Caki2 (cell line): Measurements from ENCODE around the gene CMSS1. TPM values are rescaled to one million over a fixed set of nuclear protein-coding genes. Genes with fewer than 3 reads are reported as not detected.

ENCODE experiments used
- DNase-seq: peaks from one replicate; pipeline ENCODE4 v3.0.0-alpha.2; 2015; ENCODE audit warnings: low read depth
- in situ Hi-C: cut with HindIII; loops from 2 replicates; pipeline ENCODE4 v1.10.0; 2016; ENCODE audit warnings: low sequenced_read_pairs, low pct_unique_long_range_greater_than_20kb, mixed read lengths
- total RNA-seq: library from RNA; depleted of rRNA; stranded (reverse); fragments of >200 nt; shearing (Covaris generic); gene quantifications from 2 replicates; pipeline ENCODE4 v1.2.3, GENCODE V29; 2014; ENCODE audit warnings: low replicate concordance

Gene CMSS1
- total RNA-seq, 1 experiment from 2014 or later: 36.5 TPM

DNA sequence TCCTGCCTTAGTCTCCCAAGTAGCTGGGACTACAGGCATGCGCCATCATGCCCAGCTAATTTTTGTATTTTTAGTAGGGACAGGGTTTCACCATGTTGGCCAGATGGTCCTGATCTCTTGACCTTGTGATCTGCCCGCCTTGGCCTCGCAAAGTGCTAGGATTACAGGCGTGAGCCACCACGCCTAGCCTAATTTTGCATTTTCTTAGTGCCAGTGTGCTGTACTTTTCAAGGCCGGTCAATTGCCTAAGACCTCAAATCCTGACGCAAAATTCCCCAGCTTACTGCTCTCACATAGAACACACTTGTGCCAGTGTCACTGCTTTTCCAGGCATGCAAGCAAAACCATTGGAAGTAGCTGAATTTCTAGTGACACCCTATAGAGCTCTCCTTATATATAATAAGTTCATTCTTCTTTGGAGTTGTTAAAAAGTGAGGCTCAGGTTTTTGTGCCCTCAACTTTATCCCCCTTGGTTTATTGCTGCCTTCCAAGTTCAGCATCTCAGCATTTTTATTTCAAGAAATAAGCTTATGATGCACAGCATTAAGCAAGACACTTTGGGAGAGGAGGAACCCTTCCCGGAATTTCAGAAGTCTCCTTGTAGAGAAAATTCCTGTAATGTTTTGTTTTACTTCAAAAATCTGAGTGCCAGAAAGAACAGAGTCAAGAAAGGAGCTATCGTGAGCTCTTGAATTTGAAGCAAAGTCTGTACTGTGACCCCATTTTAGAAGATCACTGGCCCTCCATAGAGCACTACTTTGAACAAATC, 203.4 kb downstream of the CMSS1 start:
- DNase-seq: no peak
- in situ Hi-C loops: no loop called here

DNA sequence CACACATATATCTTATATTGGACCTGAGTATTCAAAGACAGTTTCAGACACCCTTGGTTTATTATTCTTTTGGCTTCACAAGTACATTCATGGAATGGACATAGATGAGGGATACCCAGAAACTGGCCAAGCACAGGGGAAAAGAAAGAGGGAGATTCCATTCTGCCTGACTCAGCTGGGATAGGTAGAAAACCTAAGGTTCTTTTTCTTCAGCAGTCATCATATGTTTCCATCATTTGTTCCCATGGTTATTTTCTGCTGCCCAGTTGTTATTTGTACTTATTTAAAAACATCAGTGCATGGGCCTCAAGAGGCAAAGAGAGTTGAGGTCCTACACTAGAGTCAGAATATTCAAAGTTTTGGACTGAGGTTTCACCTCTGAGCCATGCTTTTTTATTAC, 204.8 kb downstream of the CMSS1 start:
- DNase-seq: no peak
- in situ Hi-C loops: no loop called here

DNA sequence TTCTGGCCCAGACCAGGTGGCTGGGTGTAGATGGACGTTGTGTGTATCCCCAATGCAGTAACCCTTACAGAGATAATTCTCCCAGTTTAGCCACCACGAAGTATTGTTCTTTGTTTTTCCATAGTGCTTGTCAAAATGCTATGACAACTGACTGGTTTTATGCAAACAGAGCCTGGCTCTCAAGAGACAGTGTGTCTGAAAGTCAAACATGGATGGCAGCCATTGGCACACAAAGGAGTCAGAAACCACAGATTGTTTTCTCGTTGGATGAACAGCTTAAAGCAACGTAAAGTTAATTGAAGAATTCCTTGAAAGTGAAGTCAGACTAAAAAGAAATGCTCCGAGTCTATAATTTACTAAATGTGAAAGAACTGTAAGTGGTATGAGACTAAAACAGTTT, 205.5 kb downstream of the CMSS1 start:
- in situ Hi-C loops: no loop called here
- peak; percentile 38 for DNase-seq

DNA sequence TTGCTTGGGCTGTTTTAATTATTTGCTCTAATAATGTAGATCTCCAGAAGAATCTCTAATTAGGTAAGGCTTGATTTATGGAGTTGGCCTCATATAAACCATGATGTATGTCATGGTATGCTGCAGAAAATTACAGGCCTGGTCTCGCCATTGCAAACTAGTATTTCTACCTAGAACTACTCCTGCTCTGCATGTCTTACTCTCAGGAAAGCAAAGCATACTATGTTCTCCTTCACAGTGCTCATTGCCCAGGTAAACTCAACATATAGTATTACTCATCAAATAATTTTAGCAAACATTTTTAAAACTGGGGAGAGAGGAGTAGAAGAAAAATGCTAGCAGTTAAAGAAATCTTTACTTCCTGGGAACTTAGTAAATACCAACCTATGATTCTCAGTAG, 205.9 kb downstream of the CMSS1 start:
- DNase-seq: no peak
- in situ Hi-C loops: no loop called here

DNA sequence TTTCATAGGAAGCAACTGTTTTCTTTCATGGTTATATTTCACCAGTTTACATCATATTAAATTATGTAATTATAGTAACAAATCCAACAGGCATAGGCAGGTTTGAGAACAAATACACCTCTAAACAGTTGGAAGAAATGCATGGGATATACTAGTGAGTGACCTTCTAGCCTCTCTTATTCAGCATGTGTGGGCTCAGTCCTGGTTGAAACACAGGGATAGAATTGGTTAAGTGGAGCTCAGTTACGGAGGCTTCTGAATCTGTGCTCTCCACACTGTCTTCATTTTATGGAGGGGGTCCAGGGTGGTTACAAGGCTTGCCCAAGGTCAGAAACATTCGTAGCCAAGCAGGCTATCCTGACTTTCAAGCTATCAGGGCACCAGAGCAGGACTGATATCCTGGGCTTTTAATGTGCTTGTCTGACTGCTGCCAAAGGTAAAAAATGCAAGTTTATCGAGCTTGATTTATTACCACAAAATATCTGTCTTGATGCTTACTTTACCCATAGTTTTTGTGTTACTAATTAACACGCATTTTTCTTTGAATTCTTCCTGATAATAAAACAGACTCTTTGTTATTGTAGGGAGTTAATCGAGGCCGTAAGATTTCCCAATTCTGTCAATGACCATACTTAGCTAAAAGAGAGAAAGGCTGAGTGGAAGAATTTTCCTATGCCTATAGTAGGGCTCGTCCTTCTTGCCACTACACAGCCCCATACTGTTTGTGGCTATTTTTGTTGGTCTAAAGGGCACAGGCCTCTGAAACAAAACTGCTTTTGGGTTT, 207.1 kb downstream of the CMSS1 start:
- in situ Hi-C loops: no loop called here
- peak; percentile 52 for DNase-seq

DNA sequence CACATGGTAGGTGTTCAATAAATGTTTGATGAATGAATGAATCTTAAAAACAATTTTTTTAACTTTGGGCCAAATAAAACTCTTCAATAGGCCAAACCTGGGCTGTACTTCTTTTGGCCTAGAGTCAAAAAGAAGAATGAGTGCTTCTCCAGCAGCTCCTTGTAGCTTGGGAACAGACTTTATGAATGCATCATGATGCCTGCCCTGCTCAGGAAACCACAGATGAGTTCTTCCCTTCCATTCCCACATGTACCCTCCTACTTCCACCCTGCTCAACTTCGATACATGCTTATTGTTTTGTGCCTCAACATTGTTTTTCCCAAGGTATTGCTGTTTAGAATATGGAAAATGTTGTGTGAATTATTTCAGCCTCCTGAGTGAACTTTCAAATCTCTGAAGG, 209.7 kb downstream of the CMSS1 start:
- in situ Hi-C loops: no loop called here
- no peak for DNase-seq

DNA sequence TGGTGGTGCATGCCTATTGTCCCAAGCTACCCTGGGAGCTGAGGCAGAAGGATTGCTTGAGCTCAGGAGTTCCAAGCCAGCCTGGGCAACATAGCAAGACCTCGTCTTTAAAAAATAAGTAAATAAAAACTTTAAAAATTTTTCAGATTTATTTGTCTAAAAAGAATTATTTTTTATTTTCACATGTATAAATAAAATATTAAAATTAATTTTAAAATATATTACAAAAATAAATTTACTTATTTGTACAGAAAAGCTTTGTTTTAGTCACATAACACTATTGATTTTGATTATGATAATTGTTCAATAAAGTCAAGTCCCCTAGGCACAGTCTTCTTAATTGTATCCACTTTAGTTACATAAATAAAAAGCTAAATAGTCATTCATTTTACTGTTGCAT, 211.4 kb downstream of the CMSS1 start:
- no peak for DNase-seq
- in situ Hi-C loops: no loop called here

DNA sequence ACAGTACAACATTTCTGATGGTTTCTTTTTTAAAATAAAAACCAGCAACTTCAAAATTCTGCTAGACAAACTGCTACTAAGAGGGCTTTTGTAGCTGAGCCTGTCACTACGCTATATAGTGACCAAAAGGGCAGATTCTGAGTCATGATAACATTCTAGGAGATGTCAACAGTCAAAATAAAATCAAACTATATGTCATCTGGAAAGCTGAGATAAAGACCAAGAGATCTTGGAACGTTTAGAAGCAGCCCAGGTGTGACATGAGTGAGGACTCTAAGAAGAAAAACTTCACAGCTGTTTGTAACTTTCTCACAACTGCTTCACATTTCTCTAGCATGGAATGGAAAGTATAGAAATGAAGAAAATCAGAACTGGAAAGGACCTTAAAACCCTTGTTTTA, 212.0 kb downstream of the CMSS1 start:
- no peak for DNase-seq
- in situ Hi-C loops: no loop called here

DNA sequence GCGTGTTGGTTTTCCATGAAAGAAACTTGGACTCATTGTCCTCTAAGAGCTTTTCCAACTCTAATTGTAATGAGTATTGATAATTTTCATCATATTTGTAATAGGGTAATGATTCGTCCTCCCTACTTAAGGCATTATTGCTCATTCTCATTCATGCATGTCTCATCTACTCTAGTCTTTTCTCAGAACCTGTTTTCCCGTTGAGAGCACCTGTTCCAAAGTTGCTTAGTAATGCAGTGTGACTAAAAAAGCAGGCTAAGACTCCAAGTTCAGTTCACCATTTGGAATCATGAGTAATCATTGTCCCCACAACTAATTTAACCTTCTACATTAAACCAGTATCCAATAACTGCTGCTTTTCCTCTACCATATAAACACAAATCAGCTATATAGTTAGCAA, 212.7 kb downstream of the CMSS1 start:
- in situ Hi-C loops: no loop called here
- no peak for DNase-seq

DNA sequence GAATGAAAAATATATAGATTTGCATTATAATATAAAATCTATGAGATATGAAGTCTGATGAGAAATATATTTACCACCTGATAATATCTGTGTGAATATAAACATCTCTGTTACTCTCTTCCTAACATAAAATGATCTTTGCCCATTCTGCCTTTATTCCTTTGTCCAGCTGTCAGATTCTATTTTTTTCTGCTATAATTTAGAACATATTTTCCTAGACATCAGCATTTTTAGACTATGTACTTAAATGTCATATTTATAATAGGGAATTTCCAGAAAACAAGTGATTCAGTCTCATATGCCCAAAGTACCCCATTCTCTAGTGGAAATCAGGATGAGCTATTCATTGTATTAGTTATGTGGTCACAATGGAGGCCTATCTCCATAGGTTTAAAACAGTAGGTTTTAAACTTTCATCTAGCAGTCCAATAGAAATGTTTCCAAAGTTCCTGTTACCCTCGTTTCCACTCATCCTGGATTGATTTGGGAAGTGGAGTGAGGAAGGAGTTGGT, 213.3 kb downstream of the CMSS1 start:
- in situ Hi-C loops: no loop called here
- no peak for DNase-seq

DNA sequence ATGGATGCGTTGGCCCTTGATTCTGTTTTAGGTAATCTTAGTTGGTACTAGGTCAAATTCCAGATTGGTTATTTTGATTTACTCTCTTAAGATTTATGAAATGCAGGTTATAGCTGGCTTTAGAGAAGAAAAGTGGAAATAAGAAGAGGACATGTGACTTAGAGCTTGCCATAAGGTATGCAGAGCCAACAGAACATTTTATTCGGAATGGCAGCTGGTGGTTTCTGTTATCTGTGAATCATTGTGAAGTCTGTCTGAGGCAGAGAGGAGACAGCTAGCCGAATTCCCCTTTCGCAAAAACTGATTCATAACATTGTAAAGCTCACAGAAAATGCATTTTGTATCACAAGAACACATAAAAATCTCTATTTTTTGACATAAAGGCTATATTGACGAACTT, 214.6 kb downstream of the CMSS1 start:
- DNase-seq: no peak
- in situ Hi-C loops: no loop called here

DNA sequence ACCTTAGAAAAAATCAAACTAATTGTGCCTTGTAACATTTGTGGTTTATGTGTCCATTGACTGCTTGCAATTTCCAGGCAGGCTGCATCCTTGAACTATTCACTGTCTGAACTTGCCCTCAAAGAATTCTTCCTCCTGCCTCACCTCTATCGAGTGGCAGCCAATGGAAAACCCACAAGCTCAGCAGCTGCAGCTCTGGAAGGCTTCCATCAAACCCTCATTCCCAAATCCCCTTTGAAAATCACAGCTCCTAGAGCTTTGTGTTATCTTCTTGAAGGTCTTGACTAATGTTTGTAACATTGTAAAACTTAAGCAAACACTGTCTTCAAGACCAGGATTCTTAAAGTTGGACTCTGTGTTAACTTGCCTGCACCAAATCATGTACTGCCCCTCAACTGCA, 215.5 kb downstream of the CMSS1 start:
- in situ Hi-C loops: no loop called here
- DNase-seq: no peak

DNA sequence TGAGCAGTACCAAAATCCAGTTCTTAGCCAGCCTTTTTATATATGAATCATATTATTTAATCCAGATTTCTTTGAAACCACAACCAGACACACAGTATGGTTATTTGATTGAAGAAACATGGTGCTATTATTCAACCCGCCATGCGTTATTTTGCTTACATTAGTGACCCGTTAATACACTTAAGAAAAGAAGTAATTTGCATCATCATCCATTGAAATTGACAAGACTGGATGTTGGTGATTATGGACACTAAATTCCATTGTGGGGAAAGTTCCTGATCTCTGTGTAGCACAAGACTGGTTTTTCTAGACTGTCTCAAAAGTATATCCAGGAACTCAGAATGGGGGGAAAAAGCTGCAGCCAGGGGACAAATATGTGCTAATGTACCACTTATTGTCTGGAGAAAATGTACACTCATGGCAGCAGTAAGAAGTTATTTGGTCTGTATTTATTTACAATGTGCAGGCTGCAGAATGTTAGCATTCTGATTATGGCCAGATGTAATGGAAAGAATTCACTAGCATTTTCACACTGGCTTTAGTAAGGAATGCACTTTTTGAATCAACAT, 216.3 kb downstream of the CMSS1 start:
- in situ Hi-C loops: no loop called here
- DNase-seq: no peak

DNA sequence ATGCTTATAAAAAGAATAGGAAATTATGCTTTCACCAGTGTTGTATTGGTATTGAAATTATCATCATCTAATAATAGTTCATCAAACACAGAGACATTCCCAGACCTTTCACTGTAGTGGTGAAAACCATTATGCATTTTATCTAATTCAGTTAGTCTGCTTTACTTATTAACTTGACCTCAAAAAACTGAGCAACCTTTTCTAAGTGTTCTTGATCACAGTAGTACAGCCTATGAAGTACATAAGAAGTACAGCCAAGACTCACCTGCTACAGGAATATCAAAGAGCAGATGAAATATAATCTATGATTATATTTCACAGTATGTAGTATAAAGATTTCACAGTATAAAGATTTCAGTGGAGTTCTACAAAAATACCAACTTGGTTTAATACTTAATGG, 221.4 kb downstream of the CMSS1 start:
- in situ Hi-C loops: no loop called here
- DNase-seq: no peak

DNA sequence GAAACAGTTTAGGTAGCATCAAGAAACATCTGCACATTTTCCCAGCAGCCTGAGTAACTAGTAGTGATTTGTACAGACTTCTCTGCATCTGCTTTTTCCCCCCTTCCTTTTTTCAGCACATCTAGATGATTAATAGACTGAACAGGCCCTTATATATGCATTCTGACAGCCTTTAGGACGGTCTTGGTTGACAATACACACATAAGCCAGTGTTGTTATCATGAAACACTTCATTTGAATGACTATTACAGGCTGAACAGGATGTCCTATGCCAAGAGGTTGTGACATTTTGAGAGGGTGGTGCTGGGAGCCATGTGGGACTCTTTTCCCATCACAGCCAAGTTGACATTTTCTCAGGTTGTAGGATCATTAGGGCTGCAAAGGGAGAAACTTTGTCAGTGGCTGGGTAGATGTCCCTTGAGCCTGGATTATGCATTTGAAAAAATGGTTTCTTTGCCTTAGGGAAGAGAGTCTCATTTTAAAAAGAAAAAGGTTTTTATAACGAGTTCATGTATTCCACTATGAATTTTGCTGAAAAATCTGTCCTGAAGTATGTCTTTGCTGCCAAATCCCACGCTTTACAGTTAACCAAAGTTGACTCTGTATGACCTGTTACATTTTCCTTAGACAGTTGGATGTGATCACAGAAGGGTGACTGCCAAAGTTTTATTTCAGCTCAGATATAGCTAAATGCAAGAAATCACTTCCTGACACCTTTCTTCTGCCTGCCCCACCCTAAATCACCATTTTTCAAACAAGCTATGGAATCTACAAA, 223.0 kb downstream of the CMSS1 start:
- in situ Hi-C loops: no loop called here
- DNase-seq: no peak

DNA sequence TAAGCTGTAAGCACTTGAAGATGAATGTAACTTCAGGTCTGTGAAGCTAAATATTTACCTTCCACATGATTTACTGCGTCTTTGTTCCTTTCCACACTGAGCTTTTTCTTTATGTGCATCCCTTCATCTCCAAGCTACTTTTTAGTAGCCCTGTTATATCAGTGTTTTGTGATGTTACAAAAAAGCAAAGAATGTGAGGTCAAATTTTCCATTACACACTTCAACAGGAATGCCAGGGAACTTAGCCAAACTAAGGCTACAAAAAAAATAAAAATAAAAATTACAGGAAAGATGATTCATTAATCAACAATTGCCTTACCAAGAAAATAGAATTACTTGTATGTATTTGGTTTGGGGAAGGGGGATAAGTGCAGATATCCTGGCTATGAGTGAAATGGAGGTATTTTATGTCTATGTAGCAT, 223.7 kb downstream of the CMSS1 start:
- in situ Hi-C loops: no loop called here
- DNase-seq: peak; percentile 72

DNA sequence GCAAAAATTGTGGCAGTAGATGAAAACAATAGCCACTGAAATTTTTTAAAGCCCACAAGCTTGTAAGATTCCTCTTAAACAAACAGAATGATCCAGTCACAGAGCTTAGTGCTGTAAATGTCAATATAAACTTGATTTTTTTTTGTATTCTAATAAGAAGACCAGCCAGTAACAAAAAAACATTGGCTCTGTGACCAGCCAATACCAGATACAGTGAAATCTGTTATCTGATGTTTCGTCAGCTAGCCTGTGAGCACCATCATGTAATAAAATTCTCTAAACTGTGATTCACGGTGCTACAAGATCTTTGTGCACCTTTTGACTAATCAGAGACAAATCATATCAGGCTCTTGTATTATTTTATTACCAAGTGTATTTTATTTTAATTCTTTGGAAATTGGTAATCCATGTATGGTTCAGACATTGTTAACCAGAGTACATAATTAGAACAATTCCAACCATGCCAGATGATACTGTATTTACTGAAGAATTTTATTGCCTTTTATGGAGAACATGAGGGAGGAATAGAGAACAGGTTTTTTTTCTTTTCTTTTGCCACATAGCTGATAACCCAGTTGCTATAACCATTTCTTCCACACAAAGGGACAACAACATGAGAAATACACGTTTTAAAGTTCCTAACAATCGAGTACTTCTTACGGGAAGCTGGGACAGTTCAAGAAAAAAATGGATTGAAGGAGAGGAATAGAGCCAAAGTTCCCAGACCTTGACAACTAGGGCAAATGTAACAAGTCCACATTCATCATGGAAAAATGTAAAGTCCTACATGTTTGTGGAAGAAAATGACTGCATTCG, 224.7 kb downstream of the CMSS1 start:
- no peak for DNase-seq

DNA sequence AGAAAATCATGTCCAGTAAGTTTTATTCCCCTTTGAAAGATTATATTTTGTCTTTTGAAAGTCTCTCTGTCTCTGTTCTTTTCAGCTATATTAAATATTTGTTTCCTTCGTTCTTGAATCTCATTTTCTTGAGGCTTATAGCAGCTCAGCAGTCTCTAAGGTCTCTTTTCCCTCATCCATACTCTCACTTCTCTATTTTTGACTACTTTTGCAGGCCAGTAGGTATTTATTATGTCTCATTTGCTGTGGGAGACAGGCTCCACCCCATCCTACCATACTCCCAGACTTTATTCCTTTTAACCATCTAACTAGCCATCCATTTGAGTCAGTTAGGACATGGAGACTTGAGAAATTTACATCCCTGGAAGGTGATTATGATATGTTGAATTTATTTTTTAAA, 225.6 kb downstream of the CMSS1 start:
- in situ Hi-C loops: no loop called here
- DNase-seq: no peak

More for the DNA sequence above, 224.7 kb downstream of the CMSS1 start:
- in situ Hi-C loops: no loop called here
